KOPT-K1 (cell line): ENCODE results near the gene HRH2.
"Not testable (repeated sequence)": the region's sequence is repeated elsewhere in the genome, so short reads cannot be mapped to it uniquely, and the experiment has no call there.

Experiments used
- H3K27ac ChIP-seq: fragments of 200-600 bp; sonication (generic); 2 replicates; pipeline ENCODE4 v1.5.1; 2016; ENCODE audit warnings: antibody characterized with exemption, mild to moderate bottlenecking, low read depth, low read length; ENCODE audit not compliant: poor library complexity, severe bottlenecking
- H3K36me3 ChIP-seq: fragments of 200-600 bp; sonication (generic); 2 replicates; pipeline ENCODE4 v1.5.1; 2017; ENCODE audit warnings: antibody characterized with exemption, mild to moderate bottlenecking, low read length, moderate library complexity; ENCODE audit not compliant: insufficient read depth
- H3K9me3 ChIP-seq: fragments of 200-600 bp; sonication (generic); 2 replicates; pipeline ENCODE4 v1.5.1; 2017; ENCODE audit warnings: antibody characterized with exemption, low read length, mild to moderate bottlenecking; ENCODE audit not compliant: insufficient read depth, poor library complexity, severe bottlenecking

HRH2 gene

DNA sequence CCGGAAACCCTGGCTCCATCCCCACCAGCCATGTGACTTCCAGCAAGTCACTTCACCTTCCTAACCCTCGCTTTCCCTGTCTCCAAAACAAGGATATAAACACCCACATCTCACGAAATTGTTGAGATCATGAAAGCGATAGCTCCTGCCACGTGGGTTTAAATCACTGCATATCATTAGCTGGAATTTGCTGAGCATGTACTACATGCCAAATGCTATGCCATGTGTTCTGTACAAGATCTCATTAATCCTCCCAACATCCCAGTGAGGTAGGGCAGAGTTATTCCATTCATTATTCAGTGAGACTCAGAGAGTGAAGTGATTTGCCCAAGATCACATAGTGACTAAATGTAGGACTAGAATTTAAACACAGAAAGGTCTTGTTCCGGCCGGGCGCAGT, 29.2 kb upstream of the HRH2 start:
- Histone ChIP-seq H3K9me3 (peaks cover 6% of the 10 kb centered on the region), H3K27ac (no peak overlapping the region)

DNA sequence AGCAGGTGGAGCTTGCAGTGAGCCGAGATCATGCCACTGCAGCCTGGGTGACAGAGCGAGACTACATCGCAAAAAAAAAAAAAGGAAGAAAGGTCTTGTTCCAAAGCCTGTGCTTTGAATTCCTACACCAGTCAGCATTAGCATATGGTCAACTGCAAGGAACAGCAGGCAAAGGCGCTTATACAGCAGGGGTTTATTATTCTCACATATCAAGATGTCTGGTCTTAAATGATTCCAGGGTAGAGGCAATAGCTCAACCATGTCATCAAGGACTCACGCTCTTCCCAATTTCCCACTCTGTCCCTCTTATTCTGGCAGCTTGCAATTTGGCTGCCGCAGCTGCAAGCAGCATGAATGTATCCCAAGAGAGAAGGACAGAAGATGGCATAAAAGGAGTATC, 28.6 kb upstream of the HRH2 start:
- Histone ChIP-seq H3K27ac (no peak overlapping the region), H3K36me3 (no peaks in the 10 kb centered on the region), H3K9me3 (peaks cover 6% of the 10 kb centered on the region)

More for the DNA sequence above, 29.2 kb upstream of the HRH2 start:
- no peaks in the 10 kb centered on the region for H3K36me3 ChIP-seq

DNA sequence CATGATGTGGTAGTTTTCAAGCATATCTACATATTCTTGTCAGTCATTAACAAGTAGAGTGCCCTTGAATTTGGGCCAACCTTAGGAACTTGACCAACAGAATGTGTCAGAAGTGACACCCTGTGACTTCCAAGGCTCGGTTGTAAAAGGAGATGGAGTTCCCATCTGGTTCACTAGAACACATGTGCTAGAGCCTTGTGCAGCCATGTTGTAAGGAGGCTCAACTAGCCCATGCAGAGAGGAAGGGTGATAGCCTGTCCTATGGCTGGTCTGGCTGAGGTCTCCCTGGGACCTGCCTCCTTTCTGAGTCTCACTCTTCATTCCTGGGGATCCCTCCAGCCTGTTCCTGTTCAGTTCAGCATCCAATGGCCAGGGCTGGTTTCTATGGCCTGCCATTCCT, 28.1 kb upstream of the HRH2 start:
- Histone ChIP-seq H3K9me3 (peaks cover 6% of the 10 kb centered on the region), H3K27ac (no peak overlapping the region), H3K36me3 (no peaks in the 10 kb centered on the region)

DNA sequence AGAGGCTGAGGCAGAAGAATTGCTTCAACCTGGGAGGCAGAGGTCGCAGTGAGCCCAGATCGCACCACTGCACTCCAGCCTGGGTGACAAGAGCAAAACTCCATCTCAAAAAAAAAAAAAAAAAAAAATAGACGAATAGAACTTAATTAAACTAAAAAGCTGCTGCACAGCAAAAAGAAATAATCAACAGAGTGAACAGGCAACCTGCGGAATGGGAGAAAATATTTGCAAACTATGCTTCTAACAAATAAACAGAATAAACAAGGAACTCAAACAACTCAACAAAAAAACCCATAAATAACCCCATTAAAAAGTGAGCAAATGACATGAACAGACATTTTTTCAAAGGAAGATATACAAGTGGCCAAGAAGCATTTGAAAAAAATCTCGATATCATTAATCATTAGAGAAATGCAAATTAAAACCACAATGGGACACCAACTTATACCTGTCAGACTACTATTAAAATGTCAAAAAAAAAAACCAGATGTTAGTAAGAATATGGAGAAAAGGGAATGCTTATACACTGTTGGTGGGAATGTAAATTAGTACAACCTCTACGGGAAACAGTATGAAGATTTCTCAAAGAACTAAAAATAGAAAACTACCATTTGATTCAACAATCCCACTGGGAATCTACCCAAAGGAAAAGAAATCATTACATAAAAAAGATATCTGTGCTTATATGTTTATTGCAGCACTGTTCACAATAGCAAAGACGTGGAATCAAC, 21.9 kb upstream of the HRH2 start:
- H3K9me3 ChIP-seq: no peaks in the 10 kb centered on the region
- H3K36me3 ChIP-seq: no peaks in the 10 kb centered on the region

DNA sequence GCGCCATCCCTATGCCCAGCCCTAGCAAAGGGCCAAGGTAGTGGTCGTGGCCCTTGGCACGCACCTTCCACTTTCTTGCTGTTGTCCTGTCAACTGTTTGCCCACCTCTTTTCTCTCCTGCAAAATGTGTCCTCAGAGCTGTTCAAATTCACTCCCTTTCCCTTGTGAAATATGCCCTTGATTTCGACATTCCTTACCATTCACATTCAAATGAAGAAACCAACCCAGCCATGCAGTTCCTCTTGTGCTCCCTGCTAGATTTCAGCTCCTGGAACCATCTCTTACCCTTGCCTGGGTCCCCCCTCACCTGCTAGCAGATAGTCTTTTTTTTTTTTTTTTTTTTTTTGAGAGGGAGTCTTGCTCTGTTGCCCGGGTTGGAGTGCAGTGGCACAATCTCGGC, 19.6 kb upstream of the HRH2 start:
- H3K27ac ChIP-seq: no peak overlapping the region
- H3K9me3 ChIP-seq: no peaks in the 10 kb centered on the region
- no peaks in the 10 kb centered on the region for H3K36me3 ChIP-seq

More for the DNA sequence above, 21.9 kb upstream of the HRH2 start:
- no peak overlapping the region for H3K27ac ChIP-seq

DNA sequence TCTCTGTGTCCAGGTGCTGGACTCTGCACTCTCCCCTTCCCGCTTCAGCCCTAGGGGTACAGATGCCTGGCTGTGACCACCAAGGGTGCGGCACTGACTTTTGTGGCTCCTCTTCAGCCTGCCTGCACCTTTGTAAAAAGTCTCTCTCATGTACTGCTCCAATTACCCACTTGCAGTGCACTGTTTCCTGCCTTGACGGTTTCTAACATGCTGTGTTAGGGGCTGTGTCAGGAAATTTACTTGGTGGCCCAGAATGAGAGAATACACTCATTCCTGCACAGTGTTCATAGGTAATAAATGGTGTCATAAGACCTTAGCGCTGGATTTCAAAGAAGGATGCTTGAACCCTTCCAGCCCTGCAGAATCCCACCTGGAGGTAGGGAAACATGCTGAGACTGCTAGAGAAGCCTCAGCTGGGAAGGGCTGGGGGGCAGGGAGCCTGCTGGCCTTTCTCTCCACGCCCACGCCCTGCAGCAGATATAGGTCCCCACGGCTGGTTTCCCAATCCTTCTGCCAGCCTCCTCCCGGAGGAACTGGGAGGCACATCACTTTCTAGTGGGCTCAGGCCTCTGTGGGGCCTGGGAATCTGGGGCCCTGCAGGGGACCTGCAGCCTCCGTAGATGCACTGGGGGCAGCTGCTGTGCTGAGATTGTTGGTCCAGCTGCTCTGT, 17.6 kb upstream of the HRH2 start:
- Histone ChIP-seq H3K9me3 (no peaks in the 10 kb centered on the region), H3K27ac (no peak overlapping the region), H3K36me3 (no peaks in the 10 kb centered on the region)

DNA sequence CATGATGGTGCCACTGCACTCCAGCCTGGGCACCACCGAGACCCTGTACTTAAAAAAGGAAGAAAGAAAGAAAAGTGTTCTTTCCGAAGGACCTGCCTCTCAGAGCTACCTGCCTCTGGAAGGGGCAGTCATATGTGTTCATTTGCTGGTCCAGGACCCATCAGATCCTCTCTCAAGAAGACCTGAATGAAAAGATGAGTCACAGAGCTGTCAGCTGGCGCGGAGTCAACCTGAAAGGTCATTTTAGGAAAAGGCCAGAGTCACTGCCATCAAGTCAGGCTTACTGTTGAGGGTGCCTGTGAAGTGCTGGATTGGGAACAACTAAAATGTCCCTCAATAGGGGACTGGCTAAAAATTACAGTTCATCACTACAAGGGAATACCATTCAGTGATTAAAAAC, 14.9 kb upstream of the HRH2 start:
- H3K36me3 ChIP-seq: no peaks in the 10 kb centered on the region
- H3K9me3 ChIP-seq: peaks cover 7% of the 10 kb centered on the region
- H3K27ac ChIP-seq: no peak overlapping the region

DNA sequence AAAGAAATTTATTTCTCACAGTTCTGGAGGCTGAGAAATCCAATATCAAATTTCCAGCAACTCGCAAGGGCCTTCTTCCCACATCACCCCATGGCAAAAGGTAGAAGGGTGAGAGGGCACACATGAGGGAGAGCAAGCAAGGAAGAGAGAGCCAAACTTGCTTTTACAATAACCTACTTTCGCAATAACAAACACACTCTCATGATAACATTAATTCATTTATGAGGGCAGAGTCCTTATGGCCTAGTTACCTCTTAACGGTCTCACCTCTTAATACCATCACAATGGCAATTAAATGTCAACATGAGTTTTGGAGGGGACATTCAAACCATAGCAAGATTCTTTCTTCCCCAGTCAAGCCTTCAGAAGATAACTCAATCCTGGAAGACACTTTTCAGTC, 11.6 kb upstream of the HRH2 start:
- H3K27ac ChIP-seq: no peak overlapping the region
- peaks cover 36% of the 10 kb centered on the region for H3K9me3 ChIP-seq
- H3K36me3 ChIP-seq: no peaks in the 10 kb centered on the region

DNA sequence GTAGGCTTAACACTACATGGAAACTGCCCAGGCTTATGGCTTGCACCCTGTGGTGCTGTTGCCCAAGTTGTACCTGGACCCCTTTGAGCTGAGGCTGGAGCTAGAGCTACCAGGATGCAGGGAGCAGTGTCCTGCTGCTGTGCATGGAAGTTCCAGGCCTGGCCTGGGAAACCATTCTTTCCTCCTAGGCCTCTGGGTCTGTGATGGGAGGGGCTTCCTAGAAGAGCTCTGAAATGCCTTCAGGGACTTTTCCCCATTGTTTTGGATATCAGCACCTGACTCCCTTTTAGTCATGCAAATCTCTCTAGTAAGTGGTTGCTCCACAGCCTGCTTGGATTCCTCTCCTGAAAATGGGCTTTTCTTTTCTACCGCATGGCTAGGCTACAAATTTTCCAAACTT, 7.9 kb upstream of the HRH2 start:
- Histone ChIP-seq H3K9me3 (peaks cover 41% of the 10 kb centered on the region), H3K27ac (no peak overlapping the region), H3K36me3 (no peaks in the 10 kb centered on the region)

DNA sequence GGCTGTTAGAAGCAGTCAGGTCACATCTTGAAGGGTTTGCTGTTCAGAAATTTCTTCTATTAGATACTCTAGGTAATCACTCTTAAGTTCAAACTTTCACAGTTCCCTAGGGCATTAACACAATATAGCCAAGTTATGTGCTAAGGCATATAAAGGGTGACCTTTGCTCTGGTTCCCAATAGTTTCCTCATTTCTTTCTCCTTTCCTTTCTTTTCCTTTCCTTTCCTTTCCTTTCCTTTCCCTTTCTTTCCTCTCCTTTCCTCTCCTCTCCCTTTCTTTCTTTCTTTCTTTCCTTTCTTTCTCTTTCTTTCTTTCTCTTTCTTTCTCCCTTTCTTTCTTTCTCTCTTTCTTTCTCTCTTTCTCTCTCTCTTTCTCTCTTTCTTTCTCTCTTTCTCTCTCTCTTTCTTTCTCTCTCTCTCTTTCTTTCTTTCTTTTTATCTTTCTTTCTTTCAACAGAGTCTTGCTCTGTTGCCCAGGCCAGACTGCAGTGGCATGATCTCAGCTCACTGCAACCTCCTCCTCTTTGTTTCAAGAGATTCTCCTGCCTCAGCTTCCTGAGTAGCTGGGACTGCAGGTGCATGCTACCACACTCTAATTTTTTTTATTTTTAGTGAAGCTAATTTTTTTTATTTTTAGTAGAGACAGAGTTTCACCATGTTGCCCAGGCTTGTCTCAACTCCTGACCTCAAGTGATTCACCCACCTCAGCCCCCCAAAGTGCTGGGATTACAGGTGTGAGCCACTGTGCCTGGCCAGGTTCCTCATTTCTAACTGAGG, 7.3 kb upstream of the HRH2 start:
- not testable (repeated sequence) for H3K36me3 ChIP-seq

DNA sequence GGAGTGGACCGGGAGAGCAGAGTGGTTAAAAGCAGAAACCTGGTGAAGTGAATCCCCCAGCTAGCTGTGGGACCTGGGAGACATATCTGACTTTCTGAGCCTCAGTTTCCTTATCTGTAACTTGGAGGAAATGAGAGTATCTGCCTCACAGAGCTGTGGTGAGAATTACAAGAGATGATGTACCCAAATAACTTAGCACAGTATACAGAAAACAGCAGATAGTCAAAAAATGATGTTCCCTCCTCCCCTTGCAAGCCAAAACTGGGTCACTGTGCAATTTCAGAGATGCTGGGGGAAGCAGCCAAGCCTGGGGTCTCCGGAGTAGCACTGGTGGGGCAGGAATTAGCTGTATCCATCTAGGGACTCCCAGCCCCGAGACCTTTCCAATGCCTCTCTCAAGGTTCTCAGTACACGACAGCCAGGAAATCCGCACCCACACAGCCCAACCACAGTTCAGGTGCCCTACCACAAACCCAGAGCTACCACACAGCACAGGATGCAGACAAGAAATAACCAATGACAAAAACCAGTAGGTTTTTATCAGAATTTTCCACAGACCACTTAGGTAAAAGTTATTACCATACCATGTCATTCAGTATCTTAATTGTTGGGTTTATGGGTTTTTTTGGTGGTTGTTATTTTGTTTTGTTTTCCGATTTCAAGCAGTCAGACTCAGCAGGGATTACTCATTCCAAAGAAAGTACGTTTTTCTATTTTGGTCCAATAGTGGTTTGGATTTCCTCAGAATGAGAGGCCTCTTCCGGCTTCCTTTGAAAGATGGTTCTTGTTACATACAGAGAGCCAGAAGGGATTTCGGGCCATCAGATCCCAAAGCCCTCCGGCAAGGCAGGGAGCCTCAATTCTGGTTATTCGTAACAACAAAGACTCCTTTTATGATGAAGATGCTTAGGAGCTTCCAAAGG, 4.9 kb upstream of the HRH2 start:
- no peak overlapping the region for H3K27ac ChIP-seq
- H3K9me3 ChIP-seq: peaks cover 34% of the 10 kb centered on the region
- H3K36me3 ChIP-seq: no peaks in the 10 kb centered on the region

More for the DNA sequence above, 7.3 kb upstream of the HRH2 start:
- H3K9me3 ChIP-seq: peaks cover 41% of the 10 kb centered on the region
- H3K27ac ChIP-seq: not testable (repeated sequence)

DNA sequence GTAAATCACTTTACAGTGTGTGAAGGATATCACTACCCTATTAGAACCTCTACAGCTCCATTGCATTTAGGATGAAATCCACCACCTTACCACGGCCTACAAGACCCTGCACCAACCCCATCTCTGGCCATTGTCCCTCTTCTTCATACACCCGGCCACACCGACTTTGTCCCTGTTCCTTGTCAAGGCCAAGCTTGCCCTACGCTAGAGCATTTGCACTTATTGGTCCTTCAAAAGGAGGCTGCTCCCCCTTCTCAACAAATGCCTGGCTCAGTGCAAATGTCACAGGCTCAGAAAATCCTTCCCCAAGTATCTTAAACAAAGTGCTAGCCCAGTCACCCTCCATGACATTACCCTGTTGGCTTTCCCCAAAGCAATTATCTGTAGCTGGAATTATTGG, 4.1 kb upstream of the HRH2 start:
- H3K9me3 ChIP-seq: peaks cover 26% of the 10 kb centered on the region
- H3K27ac ChIP-seq: no peak overlapping the region
- no peaks in the 10 kb centered on the region for H3K36me3 ChIP-seq

DNA sequence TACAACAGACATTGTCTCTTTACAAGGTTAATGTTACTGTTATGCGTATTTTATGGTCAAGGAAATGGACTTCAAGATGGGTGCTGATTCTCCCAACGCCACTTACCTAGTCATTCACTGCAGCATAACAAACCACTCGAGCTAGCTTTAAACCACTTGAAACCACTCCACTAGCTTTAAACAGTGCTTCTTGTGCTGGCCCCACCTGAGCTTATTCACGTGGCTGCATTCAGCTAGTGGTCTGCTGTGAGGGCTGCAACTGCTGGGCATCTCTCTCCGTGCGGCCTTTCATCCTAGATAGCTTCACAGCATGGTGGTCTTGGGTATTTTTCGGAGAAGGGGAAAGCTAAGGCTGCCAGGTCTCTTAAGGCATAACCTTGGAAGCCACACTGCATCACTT, 3.5 kb upstream of the HRH2 start:
- no peak overlapping the region for H3K27ac ChIP-seq

DNA sequence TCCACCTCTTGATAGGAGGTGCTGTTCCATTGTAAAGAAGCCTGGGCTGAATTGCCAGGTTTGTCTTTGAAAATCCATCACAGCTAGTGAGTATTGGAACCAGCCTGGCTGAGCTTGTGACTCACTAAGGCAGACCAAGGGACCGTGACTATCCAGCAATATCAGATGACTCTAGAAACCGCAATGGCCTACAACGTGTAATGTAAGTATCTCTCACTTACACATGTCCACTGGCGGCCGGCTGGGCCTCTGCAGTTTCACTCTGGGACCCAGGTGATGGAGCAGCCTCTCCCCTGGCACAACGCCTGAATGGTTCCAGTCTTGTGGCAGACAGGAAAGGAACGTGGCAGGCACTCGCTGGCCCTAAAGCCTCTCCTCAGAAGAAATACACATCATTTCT, 3.1 kb upstream of the HRH2 start:
- Histone ChIP-seq H3K27ac (no peak overlapping the region), H3K36me3 (no peaks in the 10 kb centered on the region), H3K9me3 (peaks cover 16% of the 10 kb centered on the region)

More for the DNA sequence above, 3.5 kb upstream of the HRH2 start:
- peaks cover 20% of the 10 kb centered on the region for H3K9me3 ChIP-seq
- H3K36me3 ChIP-seq: no peaks in the 10 kb centered on the region
